22Rv1 (cell line): ENCODE results near the gene RAVER1.

Experiments
- CTCF ChIP-seq: fragments of 450-650 bp; IDR thresholded peaks from 2 replicates; pipeline ENCODE4 v1.5.1; 2017; ENCODE audit warnings: mild to moderate bottlenecking
- ZFX ChIP-seq: fragments of 450-650 bp; IDR thresholded peaks from 2 replicates; pipeline ENCODE4 v1.6.1; 2017; ENCODE audit warnings: antibody characterized with exemption, borderline replicate concordance

GRCh38 chr19:10286803-10287737 is 46.3 kb downstream of the RAVER1 start, which contains the start of gene ICAM4:
- TF ChIP-seq CTCF: no peak
- no peak for TF ChIP-seq ZFX
